Measurements from ENCODE around the gene USP20.

- TF ChIP-seq CTCF (conservative IDR thresholded peaks at IDR 0.05) (no peak), ZFX (IDR thresholded peaks at IDR 0.05) (no peak)
Observed at GRCh38 chr9:129891569-129891968, 56.3 kb downstream of the USP20 start.

Data from C4-2B (cell line).